Measurements from ENCODE around the gene RADX. TPM values are rescaled to one million over a fixed set of nuclear protein-coding genes. Genes with fewer than 3 reads are reported as not detected.

Gene RADX, protein sequence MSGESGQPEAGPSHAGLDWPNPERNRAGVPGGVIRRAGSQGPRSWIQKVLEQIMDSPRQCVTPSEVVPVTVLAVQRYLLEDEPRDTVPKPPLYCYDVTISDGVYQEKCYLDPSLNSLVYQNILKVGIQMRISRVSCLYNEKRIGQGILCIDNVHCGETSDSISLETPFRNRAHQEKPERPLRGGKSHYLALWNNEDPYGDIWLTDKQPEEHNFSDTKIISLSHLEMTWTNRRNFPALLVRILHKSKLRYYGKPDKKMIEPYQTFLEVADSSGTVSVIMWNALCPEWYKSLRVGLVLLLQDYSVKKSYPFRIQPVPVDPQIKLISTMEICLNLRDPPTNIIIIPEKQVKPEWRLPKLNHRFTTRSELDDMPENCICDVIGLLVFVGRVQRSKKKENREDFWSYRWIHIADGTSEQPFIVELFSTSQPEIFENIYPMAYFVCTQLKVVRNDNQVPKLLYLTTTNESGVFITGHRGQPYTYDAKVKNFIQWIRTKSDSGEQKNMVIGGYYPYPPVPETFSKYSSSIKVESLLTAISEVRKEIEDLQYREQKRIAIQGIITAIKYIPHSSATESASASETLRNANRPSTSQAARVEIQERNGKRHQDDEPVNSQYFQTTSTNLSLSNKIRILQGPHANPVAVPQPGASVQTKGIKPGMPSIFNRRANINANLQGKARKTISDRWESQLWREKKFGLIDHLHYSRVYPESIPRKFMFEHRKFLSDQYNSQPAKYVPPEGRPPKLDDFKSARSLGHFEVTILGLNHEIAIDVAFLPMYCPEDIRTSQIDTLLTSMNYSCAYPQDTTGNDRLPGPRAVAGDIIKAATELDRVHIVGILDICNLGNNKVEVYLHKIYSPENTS
- total RNA-seq: 1 to 10 TPM; 5.6 to 7.4 TPM

DNA sequence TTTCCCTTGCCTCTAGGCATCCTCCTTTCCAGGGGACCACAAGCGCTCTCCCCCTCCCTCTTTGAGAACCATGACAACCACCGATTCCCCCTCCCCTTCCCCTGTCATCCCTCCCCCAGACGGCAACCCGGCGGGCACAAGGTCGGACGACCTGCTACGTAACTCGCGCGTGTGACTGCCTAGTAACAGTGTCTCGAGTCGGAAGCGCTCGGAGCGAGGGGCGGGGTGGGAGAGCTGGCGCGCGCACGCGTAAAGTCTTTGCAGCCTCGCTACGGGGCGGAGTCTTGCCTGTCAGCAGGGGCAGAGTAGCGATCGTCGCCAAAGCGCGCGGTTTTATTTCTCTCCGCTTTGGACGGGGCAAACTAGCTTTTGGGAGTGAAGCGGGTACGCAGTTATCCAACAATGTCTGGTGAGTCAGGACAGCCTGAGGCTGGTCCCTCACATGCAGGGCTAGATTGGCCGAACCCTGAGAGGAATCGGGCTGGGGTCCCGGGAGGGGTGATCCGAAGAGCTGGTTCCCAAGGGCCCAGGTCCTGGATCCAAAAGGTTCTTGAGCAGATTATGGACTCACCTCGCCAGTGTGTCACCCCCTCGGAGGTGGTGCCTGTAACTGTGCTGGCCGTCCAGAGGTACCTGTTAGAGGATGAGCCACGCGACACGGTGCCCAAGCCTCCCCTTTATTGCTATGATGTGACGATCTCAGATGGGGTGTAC, at the start of gene RADX:
RADX (plus strand) TSS at position 300 of the 714 bp plus-strand sequence; CDS start at position 403, 103 bp downstream.
- peak; percentile 98 for ATAC-seq
- Mint-ChIP-seq H3K9me3 (no peaks in the 10 kb centered on the region), H3K36me3 (ENCODE audit: low read depth) (no peaks in the 10 kb centered on the region), H3K27ac (peak within 1 kb of the TSS; percentile 85), H3K4me1 (ENCODE audit: low read depth) (peaks cover 16% of the 10 kb centered on the region), H3K27me3 (no peaks in the 10 kb centered on the region), H3K4me3 (peak within 1 kb of the TSS; percentile 79)
- ChIA-PET CTCF (interaction anchor here (1.1 to 1.2 kb wide), 2 partner anchors 11 to 131 kb away, joined by 3 read pairs; no protein-coding TSS in a partner anchor), POLR2A (no interaction called here)
- TF ChIP-seq, protein P1, sequence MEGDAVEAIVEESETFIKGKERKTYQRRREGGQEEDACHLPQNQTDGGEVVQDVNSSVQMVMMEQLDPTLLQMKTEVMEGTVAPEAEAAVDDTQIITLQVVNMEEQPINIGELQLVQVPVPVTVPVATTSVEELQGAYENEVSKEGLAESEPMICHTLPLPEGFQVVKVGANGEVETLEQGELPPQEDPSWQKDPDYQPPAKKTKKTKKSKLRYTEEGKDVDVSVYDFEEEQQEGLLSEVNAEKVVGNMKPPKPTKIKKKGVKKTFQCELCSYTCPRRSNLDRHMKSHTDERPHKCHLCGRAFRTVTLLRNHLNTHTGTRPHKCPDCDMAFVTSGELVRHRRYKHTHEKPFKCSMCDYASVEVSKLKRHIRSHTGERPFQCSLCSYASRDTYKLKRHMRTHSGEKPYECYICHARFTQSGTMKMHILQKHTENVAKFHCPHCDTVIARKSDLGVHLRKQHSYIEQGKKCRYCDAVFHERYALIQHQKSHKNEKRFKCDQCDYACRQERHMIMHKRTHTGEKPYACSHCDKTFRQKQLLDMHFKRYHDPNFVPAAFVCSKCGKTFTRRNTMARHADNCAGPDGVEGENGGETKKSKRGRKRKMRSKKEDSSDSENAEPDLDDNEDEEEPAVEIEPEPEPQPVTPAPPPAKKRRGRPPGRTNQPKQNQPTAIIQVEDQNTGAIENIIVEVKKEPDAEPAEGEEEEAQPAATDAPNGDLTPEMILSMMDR (IDR thresholded peaks at IDR 0.05): no peak
- intact Hi-C loops (cut with micrococcal nuclease): loop anchor here (5.0 kb wide), 1 partner anchor 130 kb away; no protein-coding TSS in a partner anchor
- DNase-seq: peak; percentile 88

- TF ChIP-seq, protein P1 (IDR thresholded peaks at IDR 0.05): no peak
- DNase-seq: no peak
Observed at GRCh38 chrX:106564986-106565385, 46.8 kb upstream of the RADX start.

GRCh38 chrX:106566362-106566761, 45.4 kb upstream of the RADX start:
- H3K27ac Mint-ChIP-seq: no peak overlapping the region
- TF ChIP-seq, protein P1 (IDR thresholded peaks at IDR 0.05): no peak
- H3K27me3 Mint-ChIP-seq: no peaks in the 10 kb centered on the region
- no peak overlapping the region for H3K4me3 Mint-ChIP-seq
- DNase-seq (no peak), ATAC-seq (no peak)
- intact Hi-C loops (cut with micrococcal nuclease): no loop called here
- CTCF ChIA-PET: no interaction called here
- no peaks in the 10 kb centered on the region for H3K4me1 Mint-ChIP-seq (ENCODE audit: low read depth)
- H3K9me3 Mint-ChIP-seq: no peaks in the 10 kb centered on the region
- no peaks in the 10 kb centered on the region for H3K36me3 Mint-ChIP-seq (ENCODE audit: low read depth)
- POLR2A ChIA-PET: no interaction called here

More at GRCh38 chrX:106564986-106565385, 46.8 kb upstream of the RADX start:
- ChIA-PET POLR2A (no interaction called here), CTCF (no interaction called here)
- H3K9me3 Mint-ChIP-seq: no peaks in the 10 kb centered on the region
- no peaks in the 10 kb centered on the region for H3K27me3 Mint-ChIP-seq
- no peak overlapping the region for H3K27ac Mint-ChIP-seq
- H3K36me3 Mint-ChIP-seq (ENCODE audit: low read depth): no peaks in the 10 kb centered on the region
- no peak overlapping the region for H3K4me3 Mint-ChIP-seq
- ATAC-seq: no peak
- no peaks in the 10 kb centered on the region for H3K4me1 Mint-ChIP-seq (ENCODE audit: low read depth)
- intact Hi-C loops (cut with micrococcal nuclease): no loop called here

DNA sequence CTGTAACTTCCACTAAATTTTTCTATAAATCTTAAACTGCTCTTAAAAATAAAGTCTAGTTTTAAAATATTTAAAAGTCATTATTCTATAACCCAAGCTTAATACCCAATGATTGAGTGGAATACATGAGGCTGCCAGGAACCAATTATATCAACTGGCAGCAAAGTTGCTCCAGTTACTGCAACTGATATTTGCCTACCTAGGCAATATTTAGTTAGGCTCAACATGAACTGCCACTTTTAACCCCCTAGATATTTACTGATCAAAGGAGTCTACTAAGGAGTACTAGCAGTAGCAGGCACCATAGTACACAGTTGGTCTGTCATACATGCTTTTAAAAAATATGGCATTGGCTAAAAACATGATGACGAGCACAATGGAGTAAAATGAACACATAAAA, 29.9 kb upstream of the RADX start:
- CTCF ChIA-PET: no interaction called here
- no peaks in the 10 kb centered on the region for H3K9me3 Mint-ChIP-seq
- intact Hi-C loops (cut with micrococcal nuclease): no loop called here
- POLR2A ChIA-PET: no interaction called here
- TF ChIP-seq, protein P1 (IDR thresholded peaks at IDR 0.05): no peak
- DNase-seq (no peak), ATAC-seq (no peak)
- no peaks in the 10 kb centered on the region for H3K36me3 Mint-ChIP-seq (ENCODE audit: low read depth)
- H3K4me3 Mint-ChIP-seq: no peak overlapping the region
- no peak overlapping the region for H3K27ac Mint-ChIP-seq
- H3K27me3 Mint-ChIP-seq: no peaks in the 10 kb centered on the region
- no peaks in the 10 kb centered on the region for H3K4me1 Mint-ChIP-seq (ENCODE audit: low read depth)
